SK-N-SH (cell line): Measurements from ENCODE around the gene OXTR.

Experiments
- CHD2 ChIP-seq: fragments of 150-350 bp; IDR thresholded peaks from 2 replicates; pipeline ENCODE4 v1.6.1; 2018; ENCODE audit warnings: low read length; ENCODE audit not compliant: partially characterized antibody
- ELF1 ChIP-seq: IDR thresholded peaks from 2 replicates; pipeline ENCODE4 v1.4.0; 2012
- EP300 ChIP-seq, 2 experiments: IDR thresholded peaks; 2 replicates each; pipeline versions ENCODE4 v1.4.0 to v1.6.1; 2012; ENCODE audit warnings: borderline replicate concordance in 1 of 2, low read depth in 1 of 2, low read length in 1 of 2
- GATA2 ChIP-seq: sonication (generic); formaldehyde crosslinking; IDR thresholded peaks from 2 replicates; pipeline ENCODE4 v1.5.0; 2020; ENCODE audit warnings: mild to moderate bottlenecking, missing genetic modification reagents
- JUND ChIP-seq: IDR thresholded peaks from 2 replicates; pipeline ENCODE4 v1.4.0; 2012
- NFIC ChIP-seq: IDR thresholded peaks from 2 replicates; pipeline ENCODE4 v1.4.0; 2012; ENCODE audit warnings: borderline replicate concordance
- RCOR1 ChIP-seq: fragments of 150-350 bp; IDR thresholded peaks from 2 replicates; pipeline ENCODE4 v1.6.1; 2017; ENCODE audit warnings: antibody characterized with exemption, low read length
- SIN3A ChIP-seq: IDR thresholded peaks from 2 replicates; pipeline ENCODE4 v1.6.1; 2012; ENCODE audit warnings: low read depth, mild to moderate bottlenecking, low read length, moderate library complexity, borderline replicate concordance
- TAF1 ChIP-seq: IDR thresholded peaks from 2 replicates; pipeline ENCODE4 v1.6.1; 2012; ENCODE audit warnings: low read depth, mild to moderate bottlenecking, low read length, moderate library complexity, borderline replicate concordance
- TEAD4 ChIP-seq: IDR thresholded peaks from 2 replicates; pipeline ENCODE4 v1.4.0; 2012; ENCODE audit warnings: mild to moderate bottlenecking, borderline replicate concordance; ENCODE audit not compliant: insufficient read depth
- TF ChIP-seq, protein P1 (sequence below): fragments of 200-600 bp; sonication (generic); IDR thresholded peaks from 2 replicates; pipeline ENCODE4 v1.6.1; 2017; ENCODE audit warnings: antibody characterized with exemption, mild to moderate bottlenecking, moderate library complexity
- TF ChIP-seq, protein P2 (sequence below): IDR thresholded peaks from 2 replicates; pipeline ENCODE4 v1.4.0; 2012; ENCODE audit warnings: low read depth
- TF ChIP-seq, protein P3 (sequence below): IDR thresholded peaks from 2 replicates; pipeline ENCODE4 v1.4.0; 2012; ENCODE audit warnings: low read depth, borderline replicate concordance
- TF ChIP-seq, protein P4 (sequence below): IDR thresholded peaks from 2 replicates; pipeline ENCODE4 v1.4.0; 2012; ENCODE audit warnings: low read depth, borderline replicate concordance

DNA sequence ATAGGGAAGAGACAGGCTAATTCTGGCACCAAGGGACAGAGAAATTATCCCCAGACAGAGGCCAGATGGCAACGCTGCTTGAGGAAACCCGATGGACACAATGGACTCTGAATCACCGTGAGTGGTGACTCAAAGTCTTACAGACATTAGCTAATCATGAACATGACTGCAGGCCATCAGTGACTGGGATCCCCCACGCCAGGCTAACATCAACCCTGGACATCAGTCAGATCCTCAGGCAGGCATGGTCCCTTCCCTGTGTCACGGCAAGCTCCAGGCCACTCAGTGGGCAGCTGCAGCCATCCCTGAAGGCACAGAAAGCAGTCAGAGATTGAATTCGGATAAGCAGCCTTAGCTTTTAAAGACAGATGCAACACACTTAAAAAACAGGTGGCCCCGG is 23.8 kb upstream of the OXTR start:
- TF ChIP-seq ELF1 (no peak), JUND (no peak), NFIC (no peak), GATA2 (CRISPR knock-in tag) (peak; percentile 93), TAF1 (no peak), TEAD4 (no peak), RCOR1 (peak; percentile 55; the same call in 1 of the 2 replicates), CHD2 (peak; percentile 73), SIN3A (no peak), EP300 (IDR thresholded peaks at IDR 0.05; ENCODE audit: borderline replicate concordance in 1 of 2, low read depth in 1 of 2, low read length in 1 of 2) (peak in 1 of 2 experiments; percentile 90; a peak in 2 of 4 replicates)
- TF ChIP-seq, protein P1, sequence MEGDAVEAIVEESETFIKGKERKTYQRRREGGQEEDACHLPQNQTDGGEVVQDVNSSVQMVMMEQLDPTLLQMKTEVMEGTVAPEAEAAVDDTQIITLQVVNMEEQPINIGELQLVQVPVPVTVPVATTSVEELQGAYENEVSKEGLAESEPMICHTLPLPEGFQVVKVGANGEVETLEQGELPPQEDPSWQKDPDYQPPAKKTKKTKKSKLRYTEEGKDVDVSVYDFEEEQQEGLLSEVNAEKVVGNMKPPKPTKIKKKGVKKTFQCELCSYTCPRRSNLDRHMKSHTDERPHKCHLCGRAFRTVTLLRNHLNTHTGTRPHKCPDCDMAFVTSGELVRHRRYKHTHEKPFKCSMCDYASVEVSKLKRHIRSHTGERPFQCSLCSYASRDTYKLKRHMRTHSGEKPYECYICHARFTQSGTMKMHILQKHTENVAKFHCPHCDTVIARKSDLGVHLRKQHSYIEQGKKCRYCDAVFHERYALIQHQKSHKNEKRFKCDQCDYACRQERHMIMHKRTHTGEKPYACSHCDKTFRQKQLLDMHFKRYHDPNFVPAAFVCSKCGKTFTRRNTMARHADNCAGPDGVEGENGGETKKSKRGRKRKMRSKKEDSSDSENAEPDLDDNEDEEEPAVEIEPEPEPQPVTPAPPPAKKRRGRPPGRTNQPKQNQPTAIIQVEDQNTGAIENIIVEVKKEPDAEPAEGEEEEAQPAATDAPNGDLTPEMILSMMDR: no peak
- TF ChIP-seq, protein P2, sequence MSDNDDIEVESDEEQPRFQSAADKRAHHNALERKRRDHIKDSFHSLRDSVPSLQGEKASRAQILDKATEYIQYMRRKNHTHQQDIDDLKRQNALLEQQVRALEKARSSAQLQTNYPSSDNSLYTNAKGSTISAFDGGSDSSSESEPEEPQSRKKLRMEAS: no peak
- TF ChIP-seq, protein P3, sequence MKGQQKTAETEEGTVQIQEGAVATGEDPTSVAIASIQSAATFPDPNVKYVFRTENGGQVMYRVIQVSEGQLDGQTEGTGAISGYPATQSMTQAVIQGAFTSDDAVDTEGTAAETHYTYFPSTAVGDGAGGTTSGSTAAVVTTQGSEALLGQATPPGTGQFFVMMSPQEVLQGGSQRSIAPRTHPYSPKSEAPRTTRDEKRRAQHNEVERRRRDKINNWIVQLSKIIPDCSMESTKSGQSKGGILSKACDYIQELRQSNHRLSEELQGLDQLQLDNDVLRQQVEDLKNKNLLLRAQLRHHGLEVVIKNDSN: no peak
- TF ChIP-seq, protein P4, sequence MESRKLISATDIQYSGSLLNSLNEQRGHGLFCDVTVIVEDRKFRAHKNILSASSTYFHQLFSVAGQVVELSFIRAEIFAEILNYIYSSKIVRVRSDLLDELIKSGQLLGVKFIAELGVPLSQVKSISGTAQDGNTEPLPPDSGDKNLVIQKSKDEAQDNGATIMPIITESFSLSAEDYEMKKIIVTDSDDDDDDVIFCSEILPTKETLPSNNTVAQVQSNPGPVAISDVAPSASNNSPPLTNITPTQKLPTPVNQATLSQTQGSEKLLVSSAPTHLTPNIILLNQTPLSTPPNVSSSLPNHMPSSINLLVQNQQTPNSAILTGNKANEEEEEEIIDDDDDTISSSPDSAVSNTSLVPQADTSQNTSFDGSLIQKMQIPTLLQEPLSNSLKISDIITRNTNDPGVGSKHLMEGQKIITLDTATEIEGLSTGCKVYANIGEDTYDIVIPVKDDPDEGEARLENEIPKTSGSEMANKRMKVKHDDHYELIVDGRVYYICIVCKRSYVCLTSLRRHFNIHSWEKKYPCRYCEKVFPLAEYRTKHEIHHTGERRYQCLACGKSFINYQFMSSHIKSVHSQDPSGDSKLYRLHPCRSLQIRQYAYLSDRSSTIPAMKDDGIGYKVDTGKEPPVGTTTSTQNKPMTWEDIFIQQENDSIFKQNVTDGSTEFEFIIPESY: no peak
